ENCODE data around the gene OR52I2.

OR52I2 gene
- 0 to 0.34 (median 0) reads per million in 18 experiments for total RNA-seq

DNA sequence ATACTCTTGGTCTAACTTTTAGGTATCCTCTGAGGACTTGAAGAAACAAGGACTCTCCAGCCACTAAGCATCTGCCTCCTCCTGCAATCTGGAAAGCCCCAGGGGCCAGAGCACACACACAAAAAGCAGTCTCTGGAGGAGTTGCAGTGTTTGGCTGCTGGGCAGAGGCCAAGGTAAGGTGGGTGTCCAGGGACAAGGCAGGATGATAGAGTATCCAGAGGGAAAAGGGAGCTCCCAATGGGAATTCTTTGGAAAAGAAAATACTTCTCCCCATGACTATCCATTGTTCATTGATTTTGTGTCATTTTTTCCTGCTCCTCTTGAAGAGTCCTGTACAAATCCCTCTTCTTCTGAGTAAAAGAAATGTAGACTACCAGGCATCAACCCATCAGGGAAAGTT lies at the start of gene OR52I2:
TSS of gene OR52I2 (plus strand) at position 301 of the 400 bp plus-strand sequence.
- no peak for DNase-seq

DNA sequence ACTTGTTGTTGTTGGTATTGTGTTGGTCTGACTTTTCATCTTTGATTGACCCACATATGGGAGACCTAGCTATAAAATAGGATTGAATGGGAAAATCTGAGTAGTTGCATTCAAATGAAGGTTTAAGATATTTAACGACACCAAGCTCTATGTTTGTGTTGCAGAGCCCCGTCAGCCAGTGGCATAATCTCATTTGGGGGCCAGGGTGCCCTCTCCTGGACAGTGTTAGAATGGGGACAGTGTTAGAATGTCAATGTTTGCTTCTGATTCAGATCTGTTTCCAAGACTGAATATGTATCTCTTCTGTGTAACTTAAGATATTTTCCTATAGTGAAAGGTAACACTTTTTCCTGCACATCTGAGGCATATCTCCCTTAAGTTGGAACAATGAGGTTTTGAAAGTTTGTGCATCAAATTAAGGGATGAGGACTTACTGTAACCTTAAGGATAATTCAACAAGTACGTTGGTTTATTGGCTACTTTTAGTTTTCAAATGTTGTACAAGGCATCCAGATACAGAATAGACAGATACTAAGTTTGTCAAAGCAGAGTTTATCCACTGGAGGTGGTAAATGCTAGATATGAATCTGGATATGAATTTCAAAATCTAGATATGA lies 41.8 kb upstream of the OR52I2 start:
- peak; percentile 58 to 70 for DNase-seq

DNA sequence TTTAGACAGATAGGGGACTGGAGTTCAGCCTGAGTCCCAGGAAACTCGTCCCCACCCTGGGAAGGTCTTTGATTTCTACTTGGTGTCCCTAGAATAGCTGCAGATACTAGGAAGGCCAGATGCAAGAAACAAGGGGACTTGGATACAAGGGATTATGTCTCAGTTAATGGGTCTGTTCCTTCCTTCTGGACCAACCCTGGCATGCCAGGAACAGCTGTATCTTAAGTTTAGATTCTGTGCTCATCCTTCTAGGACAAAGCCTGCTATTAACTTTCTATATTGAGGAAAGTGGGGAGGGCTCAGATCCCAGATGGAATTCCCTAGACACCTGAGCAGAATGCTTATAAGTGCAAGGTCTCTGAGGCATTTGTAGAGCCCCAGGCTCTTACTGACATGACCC lies 40.5 kb upstream of the OR52I2 start:
- no peak for DNase-seq

DNA sequence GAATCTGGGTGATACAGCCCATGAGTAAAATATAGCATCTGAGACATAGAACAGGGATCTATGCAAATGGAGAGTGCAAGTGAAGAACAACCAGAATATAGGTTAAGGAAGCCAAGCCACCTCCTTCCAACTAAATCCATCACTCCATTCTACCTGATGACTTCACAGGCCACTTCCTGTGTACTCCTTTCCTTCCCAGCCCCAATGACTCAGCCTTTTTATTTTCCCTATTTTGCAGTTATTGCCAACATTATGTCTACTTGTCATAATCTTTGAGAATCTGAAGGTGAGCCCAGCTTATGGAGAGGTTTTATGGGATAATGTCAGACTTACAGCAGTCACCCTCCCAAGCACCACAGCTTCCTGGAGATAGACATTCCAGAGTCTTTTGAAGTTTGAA lies 38.0 kb upstream of the OR52I2 start:
- no peak for DNase-seq

DNA sequence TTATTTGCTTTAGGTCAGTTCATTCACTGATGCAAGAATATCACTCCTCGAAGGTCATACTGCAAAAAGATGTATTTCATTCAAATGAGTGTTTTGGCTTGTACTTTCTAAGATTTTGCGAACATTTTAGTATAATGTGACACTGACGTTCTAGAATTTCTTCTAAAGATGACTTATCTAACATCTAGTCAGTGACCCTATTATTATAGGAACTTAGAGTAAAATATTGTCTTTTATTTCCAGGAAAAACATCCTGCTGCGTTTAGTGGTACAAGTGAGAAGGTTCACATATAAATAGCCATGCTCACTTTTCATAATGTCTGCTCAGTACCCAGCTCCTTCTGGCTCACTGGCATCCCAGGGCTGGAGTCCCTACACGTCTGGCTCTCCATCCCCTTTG lies 36.7 kb upstream of the OR52I2 start, which contains the start of gene OR52M1:
TSS of gene OR52M1 (plus strand) at position 301 of the 400 bp plus-strand sequence. CDS start at position 301, 0 bp downstream.
- DNase-seq = no peak

DNA sequence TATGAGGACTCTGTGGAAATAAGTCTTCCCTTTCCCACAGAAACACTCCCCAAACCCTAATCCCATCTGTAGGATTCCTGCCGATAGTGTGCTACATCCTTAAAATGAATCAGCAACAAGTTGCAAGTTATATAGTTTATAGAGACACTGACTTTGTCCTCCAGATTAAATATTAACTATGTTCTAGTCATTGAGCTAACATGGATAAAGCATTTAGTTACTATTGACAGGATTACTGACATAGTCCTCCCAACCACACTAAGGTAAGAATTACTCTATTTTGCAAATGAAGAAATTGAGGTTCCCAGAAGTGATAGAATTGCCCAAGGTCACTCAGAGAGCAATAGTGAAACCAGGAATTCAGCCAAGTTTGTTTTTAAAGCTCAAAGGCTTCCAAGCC lies 34.7 kb upstream of the OR52I2 start:
- DNase-seq = no peak

DNA sequence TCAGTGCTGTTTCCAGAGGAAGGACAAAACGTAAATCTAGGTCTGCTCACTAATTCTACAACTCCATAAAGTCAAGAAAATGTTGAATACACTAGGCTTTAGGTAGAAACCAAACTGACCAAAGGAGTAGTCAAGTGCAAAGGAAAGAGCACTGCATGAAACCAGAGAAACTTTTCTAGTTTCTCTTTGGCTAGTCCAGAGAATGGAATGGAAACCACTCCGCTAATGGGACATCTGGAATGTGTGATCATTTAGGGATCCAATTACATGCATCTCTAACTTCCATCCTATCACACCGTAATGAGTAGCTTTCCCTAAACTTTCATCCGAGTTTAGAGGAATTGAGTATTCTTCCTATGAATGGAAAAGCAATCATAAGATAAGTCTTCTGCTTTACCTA lies 34.1 kb upstream of the OR52I2 start:
- no peak for DNase-seq

DNA sequence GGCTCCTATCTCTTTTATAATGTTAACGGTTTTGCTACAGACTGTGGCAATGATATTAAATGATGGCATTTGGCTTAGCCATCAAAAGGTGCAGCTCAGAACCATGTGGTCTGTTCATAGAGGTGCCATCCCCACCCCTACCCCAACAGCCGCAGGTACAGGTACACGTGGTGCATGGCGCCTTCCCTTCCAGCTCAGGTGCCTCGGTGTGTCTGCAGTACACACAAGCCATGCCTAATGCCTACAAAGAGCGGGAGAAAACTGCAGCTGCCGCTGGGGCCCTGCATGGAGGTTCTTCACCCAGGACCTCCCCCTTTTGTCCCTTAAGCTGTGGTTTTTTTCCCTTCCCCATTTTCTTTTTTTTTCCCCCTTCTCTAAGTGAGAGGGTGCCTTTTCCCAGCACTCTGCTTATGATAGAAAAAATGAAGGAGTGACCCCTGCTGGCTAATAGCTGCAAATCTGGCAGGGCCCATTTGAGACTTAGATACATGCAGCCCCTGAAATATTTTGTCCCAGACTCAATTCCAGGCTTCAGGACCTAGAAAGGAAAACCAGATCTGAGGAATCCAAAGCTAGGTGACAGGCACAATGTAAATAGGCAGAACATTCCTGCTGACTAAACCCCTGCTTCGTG lies 30.1 kb upstream of the OR52I2 start:
- DNase-seq = peak; percentile 29 to 37

DNA sequence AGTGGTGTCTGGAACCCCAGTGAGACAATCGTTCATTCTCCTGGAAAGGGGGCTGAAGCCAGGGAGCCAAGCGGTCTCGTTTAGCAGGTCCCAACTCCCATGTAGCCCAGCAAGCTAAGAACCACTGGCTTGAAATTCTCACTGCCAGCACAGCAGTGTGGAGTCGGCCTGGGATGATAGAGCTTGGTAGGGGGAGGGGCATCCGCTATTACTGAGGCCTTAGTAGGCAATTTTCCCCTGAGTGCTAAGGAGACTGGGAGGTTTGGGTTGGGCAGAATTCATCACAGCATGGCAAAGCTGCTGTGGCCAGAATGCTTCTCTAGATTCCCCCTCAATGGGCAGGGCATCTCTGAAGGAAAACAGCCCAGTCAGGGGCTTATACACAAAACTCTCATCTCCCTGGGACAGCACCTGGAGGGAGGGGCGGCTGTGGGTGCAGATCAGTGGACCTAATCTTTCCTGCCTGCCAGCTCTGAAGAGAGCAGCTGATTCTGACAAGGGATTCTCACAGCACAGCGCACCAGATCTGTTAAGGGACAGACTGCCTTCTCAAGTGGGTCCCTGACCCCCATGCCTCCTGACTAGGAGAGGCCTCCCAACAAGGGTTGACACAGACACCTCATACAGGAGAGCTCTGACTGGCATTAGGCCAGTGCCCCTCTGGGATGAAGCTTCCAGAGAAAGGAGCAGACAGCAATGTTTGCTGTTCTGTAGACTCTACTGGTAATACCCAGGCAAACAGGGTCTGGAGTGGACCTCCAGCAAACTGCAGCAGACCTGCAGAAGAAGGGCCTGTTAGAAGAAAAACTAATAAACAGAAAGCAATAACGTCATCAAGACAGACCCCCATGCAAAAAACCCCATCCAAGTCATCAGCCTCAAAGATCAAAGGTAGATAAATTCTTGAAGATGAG lies 21.8 kb upstream of the OR52I2 start:
- DNase-seq = no peak

DNA sequence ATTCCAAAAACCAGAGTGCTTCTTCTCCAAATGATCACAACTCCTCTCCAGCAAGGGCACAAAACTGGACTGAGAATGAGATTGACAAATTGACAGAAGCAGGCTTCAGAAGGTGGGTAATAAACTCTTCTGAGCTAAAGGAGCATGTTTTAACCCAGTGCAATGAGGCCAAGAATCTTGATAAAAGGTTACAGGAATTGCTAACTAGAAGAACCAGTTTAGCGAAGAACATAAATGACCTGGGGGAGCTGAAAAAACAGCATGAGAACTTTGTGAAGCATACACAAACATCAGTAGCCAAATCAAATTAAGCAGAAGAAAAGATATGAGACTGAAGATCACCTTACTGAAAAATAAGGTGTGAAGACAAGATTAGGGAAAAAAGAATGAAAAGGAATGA lies 21.1 kb upstream of the OR52I2 start:
- no peak for DNase-seq

DNA sequence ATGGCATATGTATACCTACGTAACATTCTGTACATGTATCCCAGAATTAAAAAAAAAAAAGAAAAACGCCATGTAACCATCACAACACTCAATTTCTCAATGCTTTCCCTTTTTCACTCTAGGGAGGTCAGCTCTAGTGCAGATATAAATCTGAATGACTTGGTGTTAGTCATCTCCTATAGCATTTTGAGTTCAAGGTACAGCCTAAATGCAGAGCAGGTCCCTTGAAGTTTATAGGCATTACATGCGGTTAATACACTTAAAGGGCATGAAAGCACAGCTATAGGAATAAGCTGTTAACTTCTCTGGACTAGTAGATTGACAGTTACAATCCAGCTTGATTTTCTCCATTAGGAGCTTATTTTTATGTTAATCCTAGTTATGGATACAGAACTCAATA lies 16.2 kb upstream of the OR52I2 start:
- DNase-seq = no peak

DNA sequence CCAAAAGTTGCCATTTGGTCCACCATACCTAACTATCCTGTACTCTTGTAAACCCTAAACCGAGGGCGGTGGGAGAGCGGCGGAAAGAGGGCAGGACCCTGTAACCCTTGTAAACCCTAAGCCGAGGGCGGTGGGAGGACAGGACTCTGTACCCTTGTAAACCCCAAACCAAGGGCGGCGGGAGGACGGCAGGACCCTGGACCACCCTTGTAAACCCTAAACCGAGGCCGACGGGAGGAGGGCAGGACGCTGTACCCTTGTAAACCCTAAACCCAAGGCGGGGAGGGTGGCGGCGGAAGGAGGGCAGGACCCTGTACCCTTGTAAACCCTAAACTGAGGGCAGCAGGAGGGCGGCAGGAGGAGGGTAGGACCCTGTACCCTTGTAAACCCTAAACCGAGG lies 12.5 kb upstream of the OR52I2 start:
- DNase-seq = no peak

DNA sequence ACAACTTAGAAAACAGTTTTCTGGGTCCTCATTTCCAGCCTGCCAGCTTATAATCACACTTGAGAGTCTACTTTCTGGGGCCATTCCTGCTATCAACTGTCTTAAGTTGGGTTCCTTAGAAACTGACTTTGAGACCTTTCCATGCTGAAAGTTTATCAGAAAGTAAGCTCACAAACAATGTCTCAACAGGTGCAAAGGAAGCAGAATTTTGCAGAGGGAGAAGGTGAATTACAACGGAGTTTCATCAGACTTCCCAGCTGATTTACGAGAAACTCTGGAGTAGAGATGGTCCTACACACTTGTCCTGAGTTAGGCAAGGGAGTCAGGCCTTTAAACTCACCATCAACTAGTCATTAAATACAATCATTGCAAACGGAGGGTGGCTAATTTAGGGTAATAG lies 4.7 kb upstream of the OR52I2 start:
- DNase-seq = no peak

DNA sequence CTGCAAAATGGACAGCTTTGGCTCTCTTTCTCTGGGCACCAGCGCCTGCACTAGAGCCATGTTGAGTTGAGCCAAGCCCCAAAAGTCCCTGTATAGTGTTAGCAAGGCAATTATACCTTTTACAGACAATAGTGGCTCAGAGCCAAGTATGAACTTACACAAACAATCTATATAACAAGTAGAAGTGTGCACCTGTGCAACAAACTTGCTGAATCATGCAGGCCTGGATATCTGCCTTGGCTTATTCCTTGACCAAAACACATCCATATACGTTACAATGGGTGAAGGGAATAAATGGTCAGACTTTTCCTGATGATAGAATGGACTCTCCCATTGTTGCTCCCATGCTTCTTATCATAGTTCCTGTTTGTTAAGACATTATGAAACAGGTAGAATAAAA lies 3.8 kb upstream of the OR52I2 start:
- DNase-seq = no peak

DNA sequence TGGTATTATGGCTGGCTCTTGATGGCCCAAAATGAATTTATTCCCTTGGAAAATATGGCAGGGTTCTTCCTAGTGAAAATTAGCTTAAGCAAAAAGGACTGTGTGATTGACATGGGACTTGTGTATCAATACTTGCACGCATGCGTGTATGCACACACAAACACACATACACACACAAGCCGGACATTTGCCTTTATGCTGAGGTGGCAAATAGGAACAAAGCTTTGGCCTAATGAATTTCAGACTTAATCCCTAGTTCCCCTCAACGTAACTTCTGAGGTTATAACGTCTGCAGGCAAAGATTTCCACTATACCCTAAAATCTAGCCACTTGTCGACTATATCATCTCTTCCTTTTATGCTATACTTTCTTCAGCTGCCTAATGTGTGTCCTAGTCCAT lies 2.9 kb upstream of the OR52I2 start:
- DNase-seq = no peak

DNA sequence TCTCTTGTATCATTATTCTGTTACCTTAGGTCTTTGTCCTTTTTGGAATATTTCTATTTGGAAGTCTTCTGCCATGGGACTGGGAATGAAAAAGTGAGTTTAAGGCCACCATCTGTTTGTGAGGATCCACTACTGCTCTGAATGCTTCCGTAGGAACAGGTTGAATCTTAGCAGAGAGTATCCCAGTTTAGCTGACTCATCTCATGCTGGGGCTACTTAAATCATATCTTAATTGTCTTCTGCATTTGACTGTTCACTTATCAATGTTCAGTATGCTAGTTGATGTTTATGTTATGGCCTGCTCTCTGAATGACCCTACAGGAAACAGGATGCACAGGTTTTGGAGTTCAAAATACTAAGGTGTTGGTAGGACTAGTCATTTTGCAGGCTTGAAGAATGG lies 1.4 kb upstream of the OR52I2 start:
- no peak for DNase-seq

DNA sequence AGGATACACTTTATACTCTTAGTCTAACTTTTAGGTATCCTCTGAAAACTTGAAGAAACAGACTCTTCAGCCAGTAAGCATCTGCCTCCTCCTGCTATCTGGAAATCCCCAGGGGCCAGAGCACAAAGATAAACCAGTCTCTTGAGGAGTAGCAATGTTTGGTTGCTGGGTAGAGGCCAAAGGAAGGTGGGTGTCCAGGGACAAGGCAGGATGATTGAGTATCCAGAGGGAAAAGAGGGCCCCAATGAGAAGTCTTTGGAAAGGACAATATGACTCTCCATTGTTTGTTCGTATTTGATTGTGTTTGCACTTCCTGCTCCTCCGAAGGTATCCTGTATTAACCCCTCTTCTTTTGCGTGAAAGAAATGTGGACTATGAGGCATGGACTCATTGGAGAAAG lies 7.5 kb downstream of the OR52I2 start:
- DNase-seq = no peak

DNA sequence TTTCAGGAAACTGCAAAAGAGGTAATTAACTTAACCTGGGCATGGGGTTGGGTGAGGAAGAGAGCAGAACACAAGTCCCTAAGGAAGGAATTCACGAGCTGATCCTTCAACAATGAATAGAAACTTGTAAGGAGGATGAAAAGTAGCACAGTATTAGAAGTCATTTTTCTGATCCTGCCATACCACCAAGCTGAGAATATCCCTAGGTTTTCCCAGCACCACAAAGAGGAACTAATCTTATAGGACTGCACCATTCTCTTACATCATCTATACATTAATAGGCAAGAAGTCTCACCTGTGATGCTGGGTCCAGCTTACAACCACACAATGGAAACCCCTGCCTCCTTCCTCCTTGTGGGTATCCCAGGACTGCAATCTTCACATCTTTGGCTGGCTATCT lies 12.2 kb downstream of the OR52I2 start, which contains the start of gene OR52I1:
TSS of gene OR52I1 (plus strand) at position 301 of the 400 bp plus-strand sequence. CDS start at position 301, 0 bp downstream.
- no peak for DNase-seq

DNA sequence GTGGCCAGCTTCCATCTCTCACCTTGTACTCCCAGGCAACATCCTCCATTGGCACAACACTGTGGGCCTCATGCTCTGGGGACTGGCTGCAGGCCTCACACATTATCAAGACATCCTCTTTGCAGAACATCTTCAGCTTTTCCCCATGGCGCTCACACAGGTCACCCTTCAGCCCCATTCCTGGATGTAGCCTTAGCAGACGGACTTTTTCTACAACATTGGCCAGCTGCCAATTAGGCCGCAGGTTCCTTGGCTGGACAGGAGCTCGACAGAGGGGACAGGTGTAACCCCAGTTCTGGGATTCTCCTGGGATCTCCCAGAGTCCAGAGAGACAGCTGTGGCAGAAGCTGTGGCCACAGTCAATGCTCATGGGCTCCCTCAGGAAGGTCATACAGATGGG lies 23.5 kb downstream of the OR52I2 start:
- DNase-seq = no peak

DNA sequence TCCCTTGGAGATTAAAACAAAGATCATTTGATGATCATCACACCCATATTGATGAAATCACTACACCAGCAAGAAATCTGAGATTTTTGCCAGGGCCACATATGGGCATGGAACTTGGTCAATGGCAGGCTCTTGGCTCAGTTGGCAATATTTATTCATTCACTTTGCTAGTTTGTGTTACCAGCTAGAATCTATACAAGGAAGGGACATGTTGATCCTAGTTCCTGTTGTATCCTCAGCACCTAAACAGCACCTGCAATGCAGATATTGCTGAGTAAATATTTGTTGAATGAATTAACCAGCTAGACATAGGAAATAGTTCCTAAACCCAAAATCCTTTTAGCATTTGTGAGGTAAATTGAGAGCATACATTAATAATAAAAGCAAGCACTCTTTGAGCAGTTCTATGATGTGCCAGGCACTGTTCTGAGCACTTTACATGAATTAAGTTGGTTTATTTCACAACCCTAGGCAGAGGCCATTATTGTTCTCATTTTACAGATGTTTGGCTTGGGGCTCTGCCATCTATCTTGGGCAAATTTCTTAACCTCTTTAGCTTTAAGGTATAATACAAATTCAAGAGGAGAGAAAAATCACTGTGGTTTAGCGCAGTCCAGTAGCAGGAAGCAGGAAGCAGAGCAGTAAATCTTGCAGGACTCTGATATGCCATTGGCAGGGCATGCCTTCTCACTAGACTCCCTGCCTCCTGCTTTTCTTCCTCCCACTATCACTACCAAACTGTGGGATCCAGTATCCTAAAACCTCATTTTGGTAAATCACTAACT lies 24.9 kb downstream of the OR52I2 start:
- DNase-seq = no peak

DNA sequence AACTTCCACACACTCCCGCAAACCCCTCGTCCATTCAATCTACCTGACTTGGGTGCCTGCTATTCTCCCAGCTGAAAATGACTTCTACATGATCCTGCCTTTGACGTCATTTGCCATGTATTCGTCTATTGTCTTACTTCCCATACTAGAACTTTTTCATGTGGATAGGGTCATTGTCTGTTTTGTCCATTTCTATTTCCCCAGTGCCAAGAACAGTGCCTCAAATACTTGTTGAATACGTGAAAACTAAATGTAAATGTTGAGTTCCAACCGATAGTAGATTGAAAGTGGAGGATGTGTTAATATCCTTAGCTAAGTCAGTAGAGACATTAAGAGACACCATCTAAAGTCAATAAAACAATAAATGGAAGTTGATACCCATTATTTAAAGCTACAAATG lies 25.6 kb downstream of the OR52I2 start:
- DNase-seq = peak in 1 of 2 donors; percentile 5
